Measurements from ENCODE around the gene MRPL28.

DNA sequence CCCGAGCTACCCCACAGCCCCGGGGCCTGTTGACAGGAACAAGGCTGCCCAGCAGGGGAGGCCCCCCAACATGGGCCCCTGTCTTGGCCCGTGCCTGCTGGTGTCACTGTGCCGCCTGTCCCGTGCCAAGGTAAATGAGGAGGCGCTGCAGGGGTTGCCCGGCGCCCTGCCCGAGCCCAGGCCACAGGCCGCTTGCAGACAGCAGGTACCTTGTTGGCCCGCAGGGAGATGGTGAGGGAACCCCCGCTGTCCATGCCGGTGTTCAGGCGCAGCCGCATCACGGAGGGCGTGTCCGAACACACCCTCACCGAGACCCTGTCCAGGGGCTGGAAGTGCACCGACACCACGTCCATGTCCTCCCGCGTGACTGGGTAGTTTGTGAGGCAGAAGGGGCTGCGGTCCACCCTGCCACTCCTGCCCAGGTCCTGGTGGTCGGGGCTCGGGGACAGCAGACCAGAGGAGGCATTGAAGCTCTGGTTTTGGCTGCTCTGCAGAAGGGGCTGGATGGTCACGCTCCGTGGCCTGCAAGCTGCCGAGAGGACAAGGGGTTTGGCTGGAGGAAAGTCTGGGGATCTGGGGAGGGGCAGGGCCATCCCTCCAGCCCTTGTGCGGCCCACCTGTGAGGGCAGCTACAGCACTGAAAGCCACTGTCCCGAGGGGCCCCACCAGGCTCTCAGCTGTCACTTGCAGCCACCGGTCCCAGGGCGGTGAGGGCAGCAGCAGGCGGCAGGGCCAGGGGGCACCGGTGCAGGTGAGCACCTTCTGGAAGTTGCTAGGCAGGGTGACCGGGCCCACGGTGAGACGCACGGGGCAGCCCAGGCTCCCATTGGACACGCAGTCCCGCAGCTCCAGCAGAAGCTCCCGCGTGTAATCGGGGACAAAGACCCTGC is 5.8 kb upstream of the MRPL28 start:
- TF ChIP-seq, protein P1, sequence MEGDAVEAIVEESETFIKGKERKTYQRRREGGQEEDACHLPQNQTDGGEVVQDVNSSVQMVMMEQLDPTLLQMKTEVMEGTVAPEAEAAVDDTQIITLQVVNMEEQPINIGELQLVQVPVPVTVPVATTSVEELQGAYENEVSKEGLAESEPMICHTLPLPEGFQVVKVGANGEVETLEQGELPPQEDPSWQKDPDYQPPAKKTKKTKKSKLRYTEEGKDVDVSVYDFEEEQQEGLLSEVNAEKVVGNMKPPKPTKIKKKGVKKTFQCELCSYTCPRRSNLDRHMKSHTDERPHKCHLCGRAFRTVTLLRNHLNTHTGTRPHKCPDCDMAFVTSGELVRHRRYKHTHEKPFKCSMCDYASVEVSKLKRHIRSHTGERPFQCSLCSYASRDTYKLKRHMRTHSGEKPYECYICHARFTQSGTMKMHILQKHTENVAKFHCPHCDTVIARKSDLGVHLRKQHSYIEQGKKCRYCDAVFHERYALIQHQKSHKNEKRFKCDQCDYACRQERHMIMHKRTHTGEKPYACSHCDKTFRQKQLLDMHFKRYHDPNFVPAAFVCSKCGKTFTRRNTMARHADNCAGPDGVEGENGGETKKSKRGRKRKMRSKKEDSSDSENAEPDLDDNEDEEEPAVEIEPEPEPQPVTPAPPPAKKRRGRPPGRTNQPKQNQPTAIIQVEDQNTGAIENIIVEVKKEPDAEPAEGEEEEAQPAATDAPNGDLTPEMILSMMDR (conservative IDR thresholded peaks at IDR 0.05 in 1 of 2, IDR thresholded peaks at IDR 0.05 in 1 of 2; ENCODE audit: low read depth in 1 of 2, low read length in 2 of 2), result no peak
- no peak for TF ChIP-seq EZH2 (IDR thresholded peaks at IDR 0.05; ENCODE audit: low read length, missing control alignments)

Data from fibroblast of lung (primary cell).